Skeletal muscle cell (primary cell): Measurements from ENCODE around the gene JAGN1.

Experiments used
- DNase-seq: peaks from one replicate; pipeline ENCODE4 v3.0.0-alpha.2; 2010; ENCODE audit warnings: low read depth
- H3K4me3 ChIP-seq: 2 replicates; pipeline ENCODE4 v1.5.1; 2011; ENCODE audit warnings: low read depth, mild to moderate bottlenecking, control low read depth, low read length, moderate library complexity

The JAGN1 gene

GRCh38 chr3:9914559-9915253, 24.3 kb downstream of the JAGN1 start:
- no peak for DNase-seq
- peak overlapping the region; percentile 50 for H3K4me3 ChIP-seq

DNA sequence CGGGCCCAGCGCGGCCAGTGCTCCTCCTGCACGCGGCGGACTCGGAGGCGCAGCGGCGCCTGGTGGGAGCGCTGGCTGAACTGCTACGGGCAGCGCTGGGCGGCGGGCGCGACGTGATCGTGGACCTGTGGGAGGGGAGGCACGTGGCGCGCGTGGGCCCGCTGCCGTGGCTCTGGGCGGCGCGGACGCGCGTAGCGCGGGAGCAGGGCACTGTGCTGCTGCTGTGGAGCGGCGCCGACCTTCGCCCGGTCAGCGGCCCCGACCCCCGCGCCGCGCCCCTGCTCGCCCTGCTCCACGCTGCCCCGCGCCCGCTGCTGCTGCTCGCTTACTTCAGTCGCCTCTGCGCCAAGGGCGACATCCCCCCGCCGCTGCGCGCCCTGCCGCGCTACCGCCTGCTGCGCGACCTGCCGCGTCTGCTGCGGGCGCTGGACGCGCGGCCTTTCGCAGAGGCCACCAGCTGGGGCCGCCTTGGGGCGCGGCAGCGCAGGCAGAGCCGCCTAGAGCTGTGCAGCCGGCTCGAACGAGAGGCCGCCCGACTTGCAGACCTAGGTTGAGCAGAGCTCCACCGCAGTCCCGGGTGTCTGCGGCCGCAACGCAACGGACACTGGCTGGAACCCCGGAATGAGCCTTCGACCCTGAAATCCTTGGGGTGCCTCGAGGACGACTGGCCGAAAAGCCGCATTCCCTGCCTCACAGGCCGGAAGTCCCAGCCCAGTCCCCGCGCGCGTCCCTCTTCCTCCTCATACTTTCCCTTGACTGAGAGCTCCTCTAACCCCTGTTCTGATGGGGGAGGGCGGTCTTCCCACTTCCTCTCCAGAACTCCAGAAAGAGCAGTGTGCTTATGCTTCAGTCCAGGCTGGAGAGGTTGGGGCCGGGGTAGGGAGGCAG, 25.1 kb downstream of the JAGN1 start:
- no peak for DNase-seq
- peak overlapping the region; percentile 50 for H3K4me3 ChIP-seq

DNA sequence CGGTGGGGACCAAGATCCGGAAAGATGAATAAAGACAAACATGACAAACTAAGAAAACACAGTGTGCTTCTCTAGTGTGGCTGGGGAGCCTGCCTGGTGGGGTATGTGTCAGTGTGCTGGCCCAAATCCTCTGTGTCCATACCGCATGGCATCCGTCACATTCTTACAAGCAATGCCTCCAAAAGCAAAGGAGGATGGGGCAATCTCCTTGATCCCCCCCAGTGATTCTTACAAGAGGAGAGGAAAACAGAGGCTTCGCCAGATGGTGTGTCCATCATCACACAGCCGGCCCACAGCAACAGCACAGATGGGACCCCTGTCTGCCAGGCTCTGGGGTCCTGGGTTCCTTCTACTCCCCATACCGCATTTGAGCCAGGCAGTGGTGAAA, 25.9 kb downstream of the JAGN1 start:
- DNase-seq: peak; percentile 54
- H3K4me3 ChIP-seq: peak overlapping the region; percentile 64

GRCh38 chr3:9916734-9917680, 26.6 kb downstream of the JAGN1 start, which contains the start of gene IL17RC:
IL17RC (plus strand) TSS chr3:9917098; CDS start chr3:9917316, 218 bp downstream.
- H3K4me3 ChIP-seq: peak within 1 kb of the TSS; percentile 64
- peak; percentile 87 for DNase-seq

- H3K4me3 ChIP-seq: peak overlapping the region; percentile 64
- DNase-seq: no peak
Observed at GRCh38 chr3:9917820-9918219, 27.4 kb downstream of the JAGN1 start.

DNA sequence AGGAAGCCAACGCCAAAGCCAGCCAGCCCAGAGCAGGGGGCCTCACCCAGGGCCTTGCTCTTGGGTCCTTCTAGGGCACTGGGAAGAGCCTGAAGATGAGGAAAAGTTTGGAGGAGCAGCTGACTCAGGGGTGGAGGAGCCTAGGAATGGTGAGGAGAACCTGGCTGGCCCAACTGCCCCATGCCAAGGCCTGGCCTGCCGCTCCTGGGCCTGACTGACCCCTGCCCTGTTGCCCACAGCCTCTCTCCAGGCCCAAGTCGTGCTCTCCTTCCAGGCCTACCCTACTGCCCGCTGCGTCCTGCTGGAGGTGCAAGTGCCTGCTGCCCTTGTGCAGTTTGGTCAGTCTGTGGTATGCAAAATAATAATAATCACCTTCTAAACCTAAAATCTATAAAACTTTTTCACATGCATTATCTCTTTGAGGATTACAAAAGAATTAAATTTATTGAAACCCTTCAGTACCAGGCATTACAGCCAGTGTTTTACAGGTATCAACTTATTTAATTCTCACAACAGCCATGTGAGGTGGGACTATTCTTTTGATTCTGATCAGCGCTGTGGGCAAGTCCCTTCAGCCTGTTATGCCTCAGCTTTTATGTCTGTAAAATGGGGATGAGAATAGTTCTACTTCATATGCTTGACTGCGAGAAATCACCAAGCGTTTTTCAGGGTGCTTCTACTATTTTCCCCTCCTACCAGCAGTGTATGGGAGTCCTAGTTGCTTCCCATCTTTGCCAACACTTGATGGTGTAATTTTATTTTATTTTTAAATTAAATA, 28.0 kb downstream of the JAGN1 start:
- no peak for DNase-seq
- H3K4me3 ChIP-seq: peak overlapping the region; percentile 64

- DNase-seq: no peak
- no peak overlapping the region for H3K4me3 ChIP-seq
Observed at GRCh38 chr3:9928158-9928557, 37.7 kb downstream of the JAGN1 start.

GRCh38 chr3:9930804-9931418, 40.5 kb downstream of the JAGN1 start:
- no peak overlapping the region for H3K4me3 ChIP-seq
- DNase-seq: no peak

DNA sequence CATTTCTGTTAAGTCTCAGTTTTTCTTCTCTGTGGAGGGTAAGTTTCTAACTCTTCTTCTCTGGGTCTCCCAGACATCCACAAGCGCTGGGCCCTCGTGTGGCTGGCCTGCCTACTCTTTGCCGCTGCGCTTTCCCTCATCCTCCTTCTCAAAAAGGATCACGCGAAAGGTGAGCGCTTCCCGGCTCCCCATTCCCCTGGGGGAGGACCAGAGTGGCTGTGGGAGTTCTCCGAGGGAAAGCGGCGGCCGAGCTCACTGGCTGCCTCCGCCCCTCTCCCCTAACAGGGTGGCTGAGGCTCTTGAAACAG, 42.1 kb downstream of the JAGN1 start:
- DNase-seq: no peak
- peak overlapping the region; percentile 67 for H3K4me3 ChIP-seq

- DNase-seq: no peak
- peak overlapping the region; percentile 67 for H3K4me3 ChIP-seq
Observed at GRCh38 chr3:9932843-9933560, 42.6 kb downstream of the JAGN1 start.

DNA sequence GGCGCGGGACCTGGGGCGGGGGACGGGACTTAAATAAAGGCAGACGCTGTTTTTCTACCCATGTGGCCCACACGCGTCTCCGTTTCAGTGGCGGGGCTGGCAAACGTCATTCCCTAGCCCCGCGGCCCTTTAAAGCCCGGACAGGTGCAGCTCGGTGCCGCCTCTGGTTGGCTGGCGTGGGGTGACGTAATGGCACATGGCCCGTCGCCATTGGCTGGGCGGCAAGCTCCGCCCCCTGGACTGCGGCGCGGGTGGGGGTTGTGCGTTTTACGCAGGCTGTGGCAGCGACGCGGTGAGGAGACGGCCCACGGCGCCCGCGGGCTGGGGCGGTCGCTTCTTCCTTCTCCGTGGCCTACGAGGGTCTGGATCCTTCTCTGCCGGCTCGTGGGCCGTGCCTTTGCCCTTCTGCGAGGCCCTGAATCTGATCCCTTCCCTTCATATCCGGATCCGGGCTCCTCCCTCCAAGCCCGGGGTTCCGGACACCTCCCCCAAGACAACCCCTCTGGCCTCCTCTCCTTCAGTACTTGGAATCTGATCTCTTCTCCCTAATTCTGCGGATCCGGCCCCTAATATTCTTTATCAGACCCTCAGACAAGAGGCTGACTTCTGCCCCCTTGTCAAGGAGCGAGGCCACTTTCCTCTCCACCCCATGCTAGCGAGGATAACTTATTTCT, 43.3 kb downstream of the JAGN1 start, which contains the start of gene CRELD1:
CRELD1 (plus strand) TSS at position 274 of the 674 bp plus-strand sequence. CDS start 605 bp downstream, outside the sequence.
- DNase-seq: peak; percentile 78
- peak within 1 kb of the TSS; percentile 67 for H3K4me3 ChIP-seq

DNA sequence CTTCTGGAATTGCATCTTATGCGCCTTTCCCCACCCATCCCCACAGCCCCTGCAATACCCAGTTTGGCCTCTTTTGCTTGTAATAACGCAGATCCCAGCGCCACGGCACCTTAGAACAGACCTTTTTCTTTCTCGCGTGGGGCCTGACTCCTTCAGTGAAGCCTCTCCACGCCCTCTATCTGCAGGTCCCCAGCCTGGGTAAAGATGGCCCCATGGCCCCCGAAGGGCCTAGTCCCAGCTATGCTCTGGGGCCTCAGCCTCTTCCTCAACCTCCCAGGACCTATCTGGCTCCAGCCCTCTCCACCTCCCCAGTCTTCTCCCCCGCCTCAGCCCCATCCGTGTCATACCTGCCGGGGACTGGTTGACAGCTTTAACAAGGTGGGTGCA, 43.8 kb downstream of the JAGN1 start:
- no peak for DNase-seq
- H3K4me3 ChIP-seq: peak overlapping the region; percentile 67

DNA sequence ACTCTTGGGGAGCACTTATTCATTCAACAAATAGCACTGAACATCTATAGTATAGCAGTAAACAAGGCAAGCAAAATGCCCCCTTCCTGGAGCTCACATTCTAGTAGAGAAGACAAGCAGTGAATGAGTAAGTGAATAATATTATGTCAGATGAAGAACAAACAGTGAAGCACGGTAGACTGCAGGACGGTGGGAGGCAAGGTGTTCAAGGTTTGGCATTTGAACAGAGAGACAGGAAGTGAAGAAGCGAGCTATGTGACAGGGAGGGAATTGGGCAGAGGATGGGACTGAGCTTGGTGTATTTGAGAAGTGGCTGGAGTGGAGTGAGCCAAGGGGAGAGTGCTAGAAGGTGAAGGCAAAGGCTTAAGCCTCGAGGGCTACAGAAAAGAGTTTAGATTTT, 44.6 kb downstream of the JAGN1 start:
- H3K4me3 ChIP-seq: peak overlapping the region; percentile 67

DNA sequence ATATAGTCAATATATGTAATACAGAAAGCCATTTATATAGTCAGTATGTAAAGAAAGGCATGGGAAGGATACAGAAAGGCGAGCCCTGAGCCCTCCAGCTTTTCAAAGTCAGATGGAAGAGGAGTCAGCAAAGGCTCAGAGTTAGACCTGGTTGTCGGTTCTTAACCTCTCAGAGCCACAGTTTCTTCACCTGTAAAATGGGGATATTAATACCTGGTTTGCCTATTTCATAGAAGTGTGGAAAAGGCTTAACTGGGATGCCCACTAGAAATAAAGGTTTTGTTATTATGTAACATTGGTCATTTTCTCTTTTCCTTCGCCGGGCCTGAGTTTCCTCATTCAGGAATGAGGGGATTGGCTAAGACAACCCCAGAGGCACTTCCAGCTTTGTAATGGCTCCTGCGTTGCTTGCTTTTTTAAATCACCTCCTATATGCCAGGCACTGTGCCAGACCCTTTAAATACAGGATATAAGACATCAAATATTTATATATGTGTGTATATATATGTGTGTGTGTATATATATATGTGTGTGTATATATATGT, 45.6 kb downstream of the JAGN1 start:
- no peak for DNase-seq

More for the DNA sequence above, 44.6 kb downstream of the JAGN1 start:
- no peak for DNase-seq

GRCh38 chr3:9937486-9938238, 47.3 kb downstream of the JAGN1 start:
- no peak for DNase-seq
- no peak overlapping the region for H3K4me3 ChIP-seq

More for the DNA sequence above, 45.6 kb downstream of the JAGN1 start:
- H3K4me3 ChIP-seq: no peak overlapping the region

GRCh38 chr3:9938966-9939365, 48.6 kb downstream of the JAGN1 start:
- no peak for DNase-seq

More at GRCh38 chr3:9938966-9939365, 48.6 kb downstream of the JAGN1 start:
- no peak overlapping the region for H3K4me3 ChIP-seq
